ENCODE data around the gene ZFP3.
"Not testable (repeated sequence)": the region's sequence is repeated elsewhere in the genome, so short reads cannot be mapped to it uniquely, and the experiment has no call there.

ZFP3 gene

GRCh38 chr17:5134571-5134970 lies 56.3 kb downstream of the ZFP3 start:
- H2AFZ ChIP-seq (ENCODE audit: insufficient read depth, low read length, poor library complexity); H3K4me2 ChIP-seq (ENCODE audit: low read length); H3K27me3 ChIP-seq (ENCODE audit: insufficient read depth, low read length); H2AK5ac ChIP-seq (ENCODE audit: low read length); H4K12ac ChIP-seq (ENCODE audit: low read depth, low read length); H2BK120ac ChIP-seq (ENCODE audit: insufficient read depth, low read length, poor library complexity); H3K4me1 ChIP-seq (ENCODE audit: control insufficient read depth in 1 of 2, insufficient read depth in 2 of 2, low read length in 2 of 2); H3K18ac ChIP-seq (ENCODE audit: low read length); H2BK12ac ChIP-seq (ENCODE audit: low read length); H3K36me3 ChIP-seq (ENCODE audit: control insufficient read depth in 1 of 2, insufficient read depth in 2 of 2, low read length in 2 of 2); DNase-seq; H4K91ac ChIP-seq (ENCODE audit: low read depth, low read length); H3K79me2 ChIP-seq (ENCODE audit: control insufficient read depth, insufficient read depth, low read length, poor library complexity); H3K14ac ChIP-seq (ENCODE audit: low read length); H4K8ac ChIP-seq (ENCODE audit: low read depth, low read length); H3K9ac ChIP-seq (ENCODE audit: low read length); H3K27ac ChIP-seq (ENCODE audit: low read depth, low read length); H3K23ac ChIP-seq (ENCODE audit: low read length); H3K4ac ChIP-seq (ENCODE audit: low read depth, low read length); H2BK5ac ChIP-seq (ENCODE audit: low read depth, low read length, poor library complexity); H3K79me1 ChIP-seq (ENCODE audit: low read length): not testable (repeated sequence)
- H3K9me3 ChIP-seq (ENCODE audit: insufficient read depth, low read depth, low read length) = peaks cover 14% of the 10 kb centered on the region
- H3K4me3 ChIP-seq (ENCODE audit: low read depth, low read length) = peak overlapping the region; percentile 17
- no CpG with 5 or more reads among the region's 11 CpGs for WGBS (ENCODE audit: extremely low coverage, insufficient coverage, insufficient read length)

GRCh38 chr17:5135131-5135712 lies 57.0 kb downstream of the ZFP3 start:
- not testable (repeated sequence) for H3K4me1 ChIP-seq (ENCODE audit: control insufficient read depth in 1 of 2, insufficient read depth in 2 of 2, low read length in 2 of 2); H3K14ac ChIP-seq (ENCODE audit: low read length); H3K9ac ChIP-seq (ENCODE audit: low read length); H3K4me2 ChIP-seq (ENCODE audit: low read length); H3K4ac ChIP-seq (ENCODE audit: low read depth, low read length); H4K8ac ChIP-seq (ENCODE audit: low read depth, low read length); H3K27ac ChIP-seq (ENCODE audit: low read depth, low read length); H4K91ac ChIP-seq (ENCODE audit: low read depth, low read length); H4K12ac ChIP-seq (ENCODE audit: low read depth, low read length); H3K79me2 ChIP-seq (ENCODE audit: control insufficient read depth, insufficient read depth, low read length, poor library complexity); H3K23ac ChIP-seq (ENCODE audit: low read length); H3K18ac ChIP-seq (ENCODE audit: low read length); H2AK5ac ChIP-seq (ENCODE audit: low read length); H3K27me3 ChIP-seq (ENCODE audit: insufficient read depth, low read length); H2BK120ac ChIP-seq (ENCODE audit: insufficient read depth, low read length, poor library complexity); H3K79me1 ChIP-seq (ENCODE audit: low read length); H3K4me3 ChIP-seq (ENCODE audit: low read depth, low read length); H2BK12ac ChIP-seq (ENCODE audit: low read length); H2BK5ac ChIP-seq (ENCODE audit: low read depth, low read length, poor library complexity); H2AFZ ChIP-seq (ENCODE audit: insufficient read depth, low read length, poor library complexity); DNase-seq; H3K36me3 ChIP-seq (ENCODE audit: control insufficient read depth in 1 of 2, insufficient read depth in 2 of 2, low read length in 2 of 2)
- WGBS (ENCODE audit: extremely low coverage, insufficient coverage, insufficient read length) = no CpG with 5 or more reads among the region's 8 CpGs
- peaks cover 14% of the 10 kb centered on the region for H3K9me3 ChIP-seq (ENCODE audit: insufficient read depth, low read depth, low read length)

GRCh38 chr17:5135726-5136579 lies 57.7 kb downstream of the ZFP3 start:
- no peak overlapping the region for H3K9ac ChIP-seq (ENCODE audit: low read length)
- WGBS (ENCODE audit: extremely low coverage, insufficient coverage, insufficient read length) = no CpG with 5 or more reads among the region's 14 CpGs
- H3K4me3 ChIP-seq (ENCODE audit: low read depth, low read length) = no peak overlapping the region
- no peak overlapping the region for H2BK120ac ChIP-seq (ENCODE audit: insufficient read depth, low read length, poor library complexity)
- no peak overlapping the region for H4K8ac ChIP-seq (ENCODE audit: low read depth, low read length)
- peaks cover 14% of the 10 kb centered on the region for H3K9me3 ChIP-seq (ENCODE audit: insufficient read depth, low read depth, low read length)
- H3K14ac ChIP-seq (ENCODE audit: low read length) = no peak overlapping the region
- H2BK12ac ChIP-seq (ENCODE audit: low read length) = no peak overlapping the region
- no peak overlapping the region for H2AFZ ChIP-seq (ENCODE audit: insufficient read depth, low read length, poor library complexity)
- H3K79me2 ChIP-seq (ENCODE audit: control insufficient read depth, insufficient read depth, low read length, poor library complexity) = no peaks in the 10 kb centered on the region
- no peak overlapping the region for H4K12ac ChIP-seq (ENCODE audit: low read depth, low read length)
- H2BK5ac ChIP-seq (ENCODE audit: low read depth, low read length, poor library complexity) = no peak overlapping the region
- no peaks in the 10 kb centered on the region for H3K27me3 ChIP-seq (ENCODE audit: insufficient read depth, low read length)
- no peak overlapping the region for H3K4me2 ChIP-seq (ENCODE audit: low read length)
- H3K27ac ChIP-seq (ENCODE audit: low read depth, low read length) = no peak overlapping the region
- no peak overlapping the region for H3K18ac ChIP-seq (ENCODE audit: low read length)
- no peaks in the 10 kb centered on the region for H3K4me1 ChIP-seq (ENCODE audit: control insufficient read depth in 1 of 2, insufficient read depth in 2 of 2, low read length in 2 of 2)
- no peak overlapping the region for H2AK5ac ChIP-seq (ENCODE audit: low read length)
- H4K91ac ChIP-seq (ENCODE audit: low read depth, low read length) = no peak overlapping the region
- no peaks in the 10 kb centered on the region for H3K36me3 ChIP-seq (ENCODE audit: control insufficient read depth in 1 of 2, insufficient read depth in 2 of 2, low read length in 2 of 2)
- no peak for DNase-seq
- no peak overlapping the region for H3K4ac ChIP-seq (ENCODE audit: low read depth, low read length)
- no peaks in the 10 kb centered on the region for H3K79me1 ChIP-seq (ENCODE audit: low read length)
- no peak overlapping the region for H3K23ac ChIP-seq (ENCODE audit: low read length)

- H4K8ac ChIP-seq (ENCODE audit: low read depth, low read length); DNase-seq; H3K14ac ChIP-seq (ENCODE audit: low read length); H3K36me3 ChIP-seq (ENCODE audit: control insufficient read depth in 1 of 2, insufficient read depth in 2 of 2, low read length in 2 of 2); H3K27me3 ChIP-seq (ENCODE audit: insufficient read depth, low read length); H3K79me2 ChIP-seq (ENCODE audit: control insufficient read depth, insufficient read depth, low read length, poor library complexity); H2AK5ac ChIP-seq (ENCODE audit: low read length); H3K4ac ChIP-seq (ENCODE audit: low read depth, low read length); H4K91ac ChIP-seq (ENCODE audit: low read depth, low read length); H2BK5ac ChIP-seq (ENCODE audit: low read depth, low read length, poor library complexity); H2BK12ac ChIP-seq (ENCODE audit: low read length); H3K18ac ChIP-seq (ENCODE audit: low read length); H3K4me1 ChIP-seq (ENCODE audit: control insufficient read depth in 1 of 2, insufficient read depth in 2 of 2, low read length in 2 of 2); H2AFZ ChIP-seq (ENCODE audit: insufficient read depth, low read length, poor library complexity); H3K4me2 ChIP-seq (ENCODE audit: low read length); H3K9ac ChIP-seq (ENCODE audit: low read length); H2BK120ac ChIP-seq (ENCODE audit: insufficient read depth, low read length, poor library complexity); H4K12ac ChIP-seq (ENCODE audit: low read depth, low read length); H3K79me1 ChIP-seq (ENCODE audit: low read length); H3K23ac ChIP-seq (ENCODE audit: low read length); H3K4me3 ChIP-seq (ENCODE audit: low read depth, low read length); H3K27ac ChIP-seq (ENCODE audit: low read depth, low read length): not testable (repeated sequence)
- peaks cover 14% of the 10 kb centered on the region for H3K9me3 ChIP-seq (ENCODE audit: insufficient read depth, low read depth, low read length)
- no CpG with 5 or more reads among the region's 14 CpGs for WGBS (ENCODE audit: extremely low coverage, insufficient coverage, insufficient read length)
These were observed 58.5 kb downstream of the ZFP3 start for GRCh38 chr17:5136580-5137412.

Data from trophoblast cell (in vitro differentiated cells and primary cell).